H1 (cell line): Measurements from ENCODE around the gene GIPC2. TPM values are rescaled to one million over a fixed set of nuclear protein-coding genes. Genes with fewer than 3 reads are reported as not detected.

Experiments used
- CHD1 ChIP-seq: IDR thresholded peaks from 2 replicates; pipeline ENCODE4 v1.6.1; 2012; ENCODE audit warnings: low read depth, low read length, improper control_type of control experiment
- CTBP2 ChIP-seq: IDR thresholded peaks from 2 replicates; pipeline ENCODE4 v1.7.0; 2011; ENCODE audit warnings: borderline replicate concordance, mild to moderate bottlenecking, moderate library complexity, mixed read lengths, low read length; ENCODE audit not compliant: insufficient read depth, insufficient read length
- EP300 ChIP-seq, 2 experiments: IDR thresholded peaks; 1 replicate in 1 of 2; 2 replicates in 1 of 2; pipeline ENCODE4 v1.6.1; 2011 to 2012; ENCODE audit warnings: low read depth in 2 of 2, low read length in 2 of 2, mild to moderate bottlenecking in 2 of 2, borderline replicate concordance in 1 of 2, inconsistent platforms in 1 of 2, moderate library complexity in 1 of 2
- GABPA ChIP-seq: IDR thresholded peaks from 2 replicates; pipeline ENCODE4 v1.6.1; 2011; ENCODE audit warnings: mild to moderate bottlenecking, low read length, moderate library complexity, borderline replicate concordance; ENCODE audit not compliant: insufficient read depth
- POLR2AphosphoS5 ChIP-seq: IDR thresholded peaks from 2 replicates; pipeline ENCODE4 v1.6.1; 2011; ENCODE audit warnings: low read depth, low read length
- SP4 ChIP-seq: IDR thresholded peaks from 2 replicates; pipeline ENCODE4 v1.6.1; 2012; ENCODE audit warnings: low read length, inconsistent platforms
- TBP ChIP-seq: IDR thresholded peaks from 2 replicates; pipeline ENCODE4 v1.6.1; 2011; ENCODE audit warnings: low read depth, low read length, improper control_type of control experiment
- YY1 ChIP-seq: IDR thresholded peaks from 2 replicates; pipeline ENCODE4 v1.6.1; 2011; ENCODE audit warnings: low read depth, mild to moderate bottlenecking, low read length
- polyA plus RNA-seq, 7 experiments: library from polyadenylated mRNA; depleted of rRNA in 3 of 7; stranded (reverse) in 5 of 7; unstranded in 2 of 7; fragments of >200 nt in 5 of 7; fragments of 200-250 nt in 2 of 7; gene quantifications; 1 replicate in 5 of 7; 2 replicates in 1 of 7; 4 replicates in 1 of 7; pipeline versions ENCODE4 v1.2.1 to v1.2.3, GENCODE V29; 2011 to 2013; ENCODE audit warnings: missing spikeins in 2 of 7, mixed read lengths in 2 of 7
- total RNA-seq: library from RNA; stranded (reverse); fragmentation: NEBNext Ultra II Directional; extraction: Animal tissue kit (Norgen Biotek cat#: 25700); gene quantifications from 2 replicates; pipeline ENCODE4 v1.2.1, GENCODE V29; 2021
- TF ChIP-seq, protein P1 (sequence below): fragments of 300-600 bp; sonication (generic); IDR thresholded peaks from 2 replicates; pipeline ENCODE4 v1.7.1; 2012; ENCODE audit warnings: low read length, moderate library complexity, mild to moderate bottlenecking, inconsistent platforms; ENCODE audit not compliant: insufficient replicate concordance

GIPC2 gene
- total and polyA plus RNA-seq, 2 of the 8 experiments (the other 6 are each of a cell fraction or from before 2014, with no cell fraction given): 0.29 to 0.69 TPM

- TF ChIP-seq, protein P1, sequence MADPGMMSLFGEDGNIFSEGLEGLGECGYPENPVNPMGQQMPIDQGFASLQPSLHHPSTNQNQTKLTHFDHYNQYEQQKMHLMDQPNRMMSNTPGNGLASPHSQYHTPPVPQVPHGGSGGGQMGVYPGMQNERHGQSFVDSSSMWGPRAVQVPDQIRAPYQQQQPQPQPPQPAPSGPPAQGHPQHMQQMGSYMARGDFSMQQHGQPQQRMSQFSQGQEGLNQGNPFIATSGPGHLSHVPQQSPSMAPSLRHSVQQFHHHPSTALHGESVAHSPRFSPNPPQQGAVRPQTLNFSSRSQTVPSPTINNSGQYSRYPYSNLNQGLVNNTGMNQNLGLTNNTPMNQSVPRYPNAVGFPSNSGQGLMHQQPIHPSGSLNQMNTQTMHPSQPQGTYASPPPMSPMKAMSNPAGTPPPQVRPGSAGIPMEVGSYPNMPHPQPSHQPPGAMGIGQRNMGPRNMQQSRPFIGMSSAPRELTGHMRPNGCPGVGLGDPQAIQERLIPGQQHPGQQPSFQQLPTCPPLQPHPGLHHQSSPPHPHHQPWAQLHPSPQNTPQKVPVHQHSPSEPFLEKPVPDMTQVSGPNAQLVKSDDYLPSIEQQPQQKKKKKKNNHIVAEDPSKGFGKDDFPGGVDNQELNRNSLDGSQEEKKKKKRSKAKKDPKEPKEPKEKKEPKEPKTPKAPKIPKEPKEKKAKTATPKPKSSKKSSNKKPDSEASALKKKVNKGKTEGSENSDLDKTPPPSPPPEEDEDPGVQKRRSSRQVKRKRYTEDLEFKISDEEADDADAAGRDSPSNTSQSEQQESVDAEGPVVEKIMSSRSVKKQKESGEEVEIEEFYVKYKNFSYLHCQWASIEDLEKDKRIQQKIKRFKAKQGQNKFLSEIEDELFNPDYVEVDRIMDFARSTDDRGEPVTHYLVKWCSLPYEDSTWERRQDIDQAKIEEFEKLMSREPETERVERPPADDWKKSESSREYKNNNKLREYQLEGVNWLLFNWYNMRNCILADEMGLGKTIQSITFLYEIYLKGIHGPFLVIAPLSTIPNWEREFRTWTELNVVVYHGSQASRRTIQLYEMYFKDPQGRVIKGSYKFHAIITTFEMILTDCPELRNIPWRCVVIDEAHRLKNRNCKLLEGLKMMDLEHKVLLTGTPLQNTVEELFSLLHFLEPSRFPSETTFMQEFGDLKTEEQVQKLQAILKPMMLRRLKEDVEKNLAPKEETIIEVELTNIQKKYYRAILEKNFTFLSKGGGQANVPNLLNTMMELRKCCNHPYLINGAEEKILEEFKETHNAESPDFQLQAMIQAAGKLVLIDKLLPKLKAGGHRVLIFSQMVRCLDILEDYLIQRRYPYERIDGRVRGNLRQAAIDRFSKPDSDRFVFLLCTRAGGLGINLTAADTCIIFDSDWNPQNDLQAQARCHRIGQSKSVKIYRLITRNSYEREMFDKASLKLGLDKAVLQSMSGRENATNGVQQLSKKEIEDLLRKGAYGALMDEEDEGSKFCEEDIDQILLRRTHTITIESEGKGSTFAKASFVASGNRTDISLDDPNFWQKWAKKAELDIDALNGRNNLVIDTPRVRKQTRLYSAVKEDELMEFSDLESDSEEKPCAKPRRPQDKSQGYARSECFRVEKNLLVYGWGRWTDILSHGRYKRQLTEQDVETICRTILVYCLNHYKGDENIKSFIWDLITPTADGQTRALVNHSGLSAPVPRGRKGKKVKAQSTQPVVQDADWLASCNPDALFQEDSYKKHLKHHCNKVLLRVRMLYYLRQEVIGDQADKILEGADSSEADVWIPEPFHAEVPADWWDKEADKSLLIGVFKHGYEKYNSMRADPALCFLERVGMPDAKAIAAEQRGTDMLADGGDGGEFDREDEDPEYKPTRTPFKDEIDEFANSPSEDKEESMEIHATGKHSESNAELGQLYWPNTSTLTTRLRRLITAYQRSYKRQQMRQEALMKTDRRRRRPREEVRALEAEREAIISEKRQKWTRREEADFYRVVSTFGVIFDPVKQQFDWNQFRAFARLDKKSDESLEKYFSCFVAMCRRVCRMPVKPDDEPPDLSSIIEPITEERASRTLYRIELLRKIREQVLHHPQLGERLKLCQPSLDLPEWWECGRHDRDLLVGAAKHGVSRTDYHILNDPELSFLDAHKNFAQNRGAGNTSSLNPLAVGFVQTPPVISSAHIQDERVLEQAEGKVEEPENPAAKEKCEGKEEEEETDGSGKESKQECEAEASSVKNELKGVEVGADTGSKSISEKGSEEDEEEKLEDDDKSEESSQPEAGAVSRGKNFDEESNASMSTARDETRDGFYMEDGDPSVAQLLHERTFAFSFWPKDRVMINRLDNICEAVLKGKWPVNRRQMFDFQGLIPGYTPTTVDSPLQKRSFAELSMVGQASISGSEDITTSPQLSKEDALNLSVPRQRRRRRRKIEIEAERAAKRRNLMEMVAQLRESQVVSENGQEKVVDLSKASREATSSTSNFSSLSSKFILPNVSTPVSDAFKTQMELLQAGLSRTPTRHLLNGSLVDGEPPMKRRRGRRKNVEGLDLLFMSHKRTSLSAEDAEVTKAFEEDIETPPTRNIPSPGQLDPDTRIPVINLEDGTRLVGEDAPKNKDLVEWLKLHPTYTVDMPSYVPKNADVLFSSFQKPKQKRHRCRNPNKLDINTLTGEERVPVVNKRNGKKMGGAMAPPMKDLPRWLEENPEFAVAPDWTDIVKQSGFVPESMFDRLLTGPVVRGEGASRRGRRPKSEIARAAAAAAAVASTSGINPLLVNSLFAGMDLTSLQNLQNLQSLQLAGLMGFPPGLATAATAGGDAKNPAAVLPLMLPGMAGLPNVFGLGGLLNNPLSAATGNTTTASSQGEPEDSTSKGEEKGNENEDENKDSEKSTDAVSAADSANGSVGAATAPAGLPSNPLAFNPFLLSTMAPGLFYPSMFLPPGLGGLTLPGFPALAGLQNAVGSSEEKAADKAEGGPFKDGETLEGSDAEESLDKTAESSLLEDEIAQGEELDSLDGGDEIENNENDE: no peak
- TF ChIP-seq YY1: no peak
- no peak for TF ChIP-seq SP4
- no peak for TF ChIP-seq CTBP2
- TF ChIP-seq TBP: no peak
- no peak for TF ChIP-seq EP300 (IDR thresholded peaks at IDR 0.05; ENCODE audit: borderline replicate concordance in 1 of 2, low read depth in 2 of 2, low read length in 2 of 2)
- TF ChIP-seq POLR2AphosphoS5: no peak
- no peak for TF ChIP-seq CHD1
- TF ChIP-seq GABPA: no peak
- TF ChIP-seq, all 59 proteins: peak for 0
These were observed 50.3 kb downstream of the GIPC2 start (continued) for GRCh38 chr1:78096017-78096416.
